Fibroblast of skin of scalp (primary cell): ENCODE data around the gene HSF2BP. TPM values are rescaled to one million over a fixed set of nuclear protein-coding genes. Genes with fewer than 3 reads are reported as not detected.
"Not testable (repeated sequence)": the region's sequence is repeated elsewhere in the genome, so short reads cannot be mapped to it uniquely, and the experiment has no call there.

Experiments
- DNase-seq: peaks from one replicate; pipeline ENCODE4 v3.0.0-alpha.2; 2013
- polyA plus RNA-seq, 2 experiments: library from polyadenylated mRNA; unstranded; fragments of 120-200 nt; gene quantifications; one replicate each; pipeline ENCODE4 v1.2.1, GENCODE V29; 2013; ENCODE audit not compliant: insufficient read length in 2 of 2

HSF2BP gene
- 0.90 TPM for polyA plus RNA-seq (2013, experiment 1 of 2; ENCODE audit: insufficient read length)
- polyA plus RNA-seq (2013, experiment 2 of 2; ENCODE audit: insufficient read length) = 1.1 TPM

- DNase-seq = peak; percentile 89
These were observed at the start of gene HSF2BP, which contains the start of gene RRP1B for GRCh38 chr21:43659136-43660000. Gene HSF2BP (minus strand): TSS chr21:43659488. CDS start chr21:43658096, 1,392 bp downstream. Gene RRP1B (plus strand): TSS chr21:43659560. CDS start chr21:43659665, 105 bp downstream.

GRCh38 chr21:43708745-43709381 lies 49.6 kb upstream of the HSF2BP start:
- no peak for DNase-seq

- no peak for DNase-seq
These were observed 48.2 kb upstream of the HSF2BP start for GRCh38 chr21:43707462-43707861.

GRCh38 chr21:43703035-43703880 lies 44.0 kb upstream of the HSF2BP start:
- DNase-seq = peak; percentile 85

- DNase-seq = peak; percentile 42
These were observed 43.4 kb upstream of the HSF2BP start for GRCh38 chr21:43702785-43703034.

GRCh38 chr21:43701936-43702784 lies 42.9 kb upstream of the HSF2BP start:
- no peak for DNase-seq

- no peak for DNase-seq
These were observed 40.8 kb upstream of the HSF2BP start for GRCh38 chr21:43699933-43700599.

- not testable (repeated sequence) for DNase-seq
These were observed 40.1 kb upstream of the HSF2BP start for GRCh38 chr21:43699492-43699777.

GRCh38 chr21:43697758-43698643 lies 38.7 kb upstream of the HSF2BP start:
- peak; percentile 57 for DNase-seq

- no peak for DNase-seq
These were observed 36.9 kb upstream of the HSF2BP start for GRCh38 chr21:43696214-43696613.

- no peak for DNase-seq
These were observed 35.3 kb upstream of the HSF2BP start for GRCh38 chr21:43694437-43695079.

- DNase-seq = no peak
These were observed 34.7 kb upstream of the HSF2BP start for GRCh38 chr21:43693981-43694380.

GRCh38 chr21:43692949-43693348 lies 33.7 kb upstream of the HSF2BP start:
- no peak for DNase-seq

GRCh38 chr21:43691801-43692200 lies 32.5 kb upstream of the HSF2BP start:
- DNase-seq = no peak

GRCh38 chr21:43691086-43691795 lies 32.0 kb upstream of the HSF2BP start:
- DNase-seq = no peak

GRCh38 chr21:43690346-43690745 lies 31.1 kb upstream of the HSF2BP start:
- no peak for DNase-seq

GRCh38 chr21:43689556-43690337 lies 30.5 kb upstream of the HSF2BP start:
- no peak for DNase-seq

- no peak for DNase-seq
These were observed 29.6 kb upstream of the HSF2BP start for GRCh38 chr21:43688906-43689305.
